Type B pancreatic cell (in vitro differentiated cells): ENCODE results near the gene SERPINB12. TPM values are rescaled to one million over a fixed set of nuclear protein-coding genes. Genes with fewer than 3 reads are reported as not detected.

Experiments used
- DNase-seq: peaks from one replicate; pipeline ENCODE4 v3.0.0; 2021; ENCODE audit warnings: mixed read lengths; ENCODE audit not compliant: unreplicated experiment; ENCODE audit errors: extremely low spot score
- H3K27ac Mint-ChIP-seq: 2 replicates; pipeline ENCODE4 v1.8.0; 2021; ENCODE audit warnings: mild to moderate bottlenecking, mixed read lengths
- H3K27me3 Mint-ChIP-seq: 2 replicates; pipeline ENCODE4 v1.8.0; 2021; ENCODE audit warnings: mixed read lengths
- H3K36me3 Mint-ChIP-seq: 2 replicates; pipeline ENCODE4 v1.8.0; 2021; ENCODE audit warnings: mixed read lengths
- H3K4me1 Mint-ChIP-seq: one replicate; pipeline ENCODE4 v1.8.0; 2021; ENCODE audit warnings: mixed read lengths; ENCODE audit not compliant: unreplicated experiment
- H3K4me3 Mint-ChIP-seq: 2 replicates; pipeline ENCODE4 v1.8.0; 2021; ENCODE audit warnings: mild to moderate bottlenecking, mixed read lengths
- H3K9me3 Mint-ChIP-seq: 2 replicates; pipeline ENCODE4 v1.8.0; 2021; ENCODE audit warnings: mixed read lengths
- CTCF ChIP-seq: fragments of 200-600 bp; sonication (generic); conservative IDR thresholded peaks from 2 replicates; pipeline ENCODE4 v1.5.0; 2021; ENCODE audit warnings: antibody characterized with exemption, mild to moderate bottlenecking
- total RNA-seq: library from RNA; stranded (reverse); gene quantifications from 2 replicates; pipeline ENCODE4 v1.2.1, GENCODE V29; 2021; ENCODE audit warnings: low replicate concordance

The SERPINB12 gene
- total RNA-seq, 1 donor from 2014 or later: 15.5 TPM

GRCh38 chr18:63518178-63519012 lies 23.8 kb upstream of the SERPINB12 start:
- TF ChIP-seq CTCF: peak; percentile 88
- Mint-ChIP-seq H3K4me3 (peak overlapping the region; percentile 11), H3K36me3 (no peaks in the 10 kb centered on the region), H3K4me1 (peaks cover 14% of the 10 kb centered on the region), H3K9me3 (no peaks in the 10 kb centered on the region), H3K27ac (peak overlapping the region; percentile 15), H3K27me3 (peaks cover 3% of the 10 kb centered on the region)
- DNase-seq: no peak

- Mint-ChIP-seq H3K9me3 (no peaks in the 10 kb centered on the region), H3K36me3 (no peaks in the 10 kb centered on the region), H3K27ac (peak overlapping the region; percentile 18)
Measured at GRCh38 chr18:63520053-63520685, 22.0 kb upstream of the SERPINB12 start.

GRCh38 chr18:63523660-63524059 lies 18.5 kb upstream of the SERPINB12 start:
- TF ChIP-seq CTCF: no peak
- H3K4me3 Mint-ChIP-seq: no peak overlapping the region
- no peak overlapping the region for H3K27ac Mint-ChIP-seq
- no peak for DNase-seq
- H3K4me1 Mint-ChIP-seq: peaks cover under 1% of the 10 kb centered on the region
- H3K36me3 Mint-ChIP-seq: no peaks in the 10 kb centered on the region
- peaks cover 4% of the 10 kb centered on the region for H3K27me3 Mint-ChIP-seq
- H3K9me3 Mint-ChIP-seq: no peaks in the 10 kb centered on the region

More at GRCh38 chr18:63520053-63520685, 22.0 kb upstream of the SERPINB12 start:
- Mint-ChIP-seq H3K4me1 (peaks cover 8% of the 10 kb centered on the region), H3K4me3 (no peak overlapping the region), H3K27me3 (peaks cover 4% of the 10 kb centered on the region)
- TF ChIP-seq CTCF: no peak
- DNase-seq: no peak

GRCh38 chr18:63527251-63527650 lies 14.9 kb upstream of the SERPINB12 start:
- H3K4me3 Mint-ChIP-seq: no peak overlapping the region
- no peak for DNase-seq
- H3K27ac Mint-ChIP-seq: no peak overlapping the region
- H3K4me1 Mint-ChIP-seq: no peaks in the 10 kb centered on the region
- H3K36me3 Mint-ChIP-seq: no peaks in the 10 kb centered on the region
- TF ChIP-seq CTCF: no peak
- peaks cover 4% of the 10 kb centered on the region for H3K27me3 Mint-ChIP-seq
- no peaks in the 10 kb centered on the region for H3K9me3 Mint-ChIP-seq

- no peaks in the 10 kb centered on the region for H3K4me1 Mint-ChIP-seq
- no peak overlapping the region for H3K4me3 Mint-ChIP-seq
- H3K27me3 Mint-ChIP-seq: no peaks in the 10 kb centered on the region
- no peak for TF ChIP-seq CTCF
- DNase-seq: no peak
- no peaks in the 10 kb centered on the region for H3K36me3 Mint-ChIP-seq
- no peak overlapping the region for H3K27ac Mint-ChIP-seq
- no peaks in the 10 kb centered on the region for H3K9me3 Mint-ChIP-seq
Measured at GRCh38 chr18:63528863-63529492, 13.2 kb upstream of the SERPINB12 start.
